H1 (cell line): ENCODE measurements around the gene WDR35. TPM values are rescaled to one million over a fixed set of nuclear protein-coding genes. Genes with fewer than 3 reads are reported as not detected.

Experiments
- CTCF ChIA-PET: fragments of 300-600 bp; sonication (Branson Sonifier 250); formaldehyde crosslinking; loops from one replicate; lab custom pipeline; 2021; ENCODE audit not compliant: partially characterized antibody; lab: Charles Lee
- POLR2A ChIA-PET: fragments of 300-600 bp; sonication (Branson Sonifier 250); formaldehyde crosslinking; loops from one replicate; lab custom pipeline; 2021; ENCODE audit warnings: inconsistent platforms; ENCODE audit not compliant: partially characterized antibody; lab: Charles Lee
- DNase-seq, 2 experiments: peaks; one replicate each; pipeline versions ENCODE4 v3.0.0 to v3.0.0-alpha.2; 2010 to 2022; ENCODE audit warnings: low spot score in 2 of 2, low read depth in 1 of 2, mixed read lengths in 1 of 2
- FAIRE-seq: peaks from 2 replicates; lab custom pipeline; 2011; peaks lifted over from hg19 to GRCh38; lab: Jason Lieb, UNC
- H2AFZ ChIP-seq: 2 replicates; pipeline ENCODE4 v1.8.1; 2012; ENCODE audit warnings: low read length, inconsistent platforms
- H2AK5ac ChIP-seq: 2 replicates; pipeline ENCODE4 v1.6.1; 2013; ENCODE audit warnings: low read depth, low read length
- H2BK120ac ChIP-seq: replicated peaks from 2 replicates; pipeline ENCODE3; 2013; ENCODE audit warnings: low read depth, low read length, inconsistent platforms
- H2BK12ac ChIP-seq: 2 replicates; pipeline ENCODE4 v1.6.1; 2013; ENCODE audit warnings: low read depth, low read length
- H2BK15ac ChIP-seq: 2 replicates; pipeline ENCODE4 v1.6.1; 2013; ENCODE audit warnings: low read length
- H2BK20ac ChIP-seq: 2 replicates; pipeline ENCODE4 v1.6.1; 2013; ENCODE audit warnings: low read length
- H2BK5ac ChIP-seq: 2 replicates; pipeline ENCODE4 v1.6.1; 2013; ENCODE audit warnings: low read depth, low read length
- H3K14ac ChIP-seq: 2 replicates; pipeline ENCODE4 v1.6.1; 2013; ENCODE audit warnings: inconsistent platforms; ENCODE audit not compliant: insufficient read length
- H3K18ac ChIP-seq: 2 replicates; pipeline ENCODE4 v1.6.1; 2013; ENCODE audit warnings: low read length; ENCODE audit errors: extremely low read depth
- H3K23ac ChIP-seq: 2 replicates; pipeline ENCODE4 v1.6.1; 2013; ENCODE audit warnings: inconsistent platforms; ENCODE audit not compliant: insufficient read length
- H3K23me2 ChIP-seq: 2 replicates; pipeline ENCODE4 v1.6.1; 2013; ENCODE audit warnings: low read depth, low read length
- H3K27ac ChIP-seq: 2 replicates; pipeline ENCODE4 v1.6.1; 2011; ENCODE audit warnings: low read depth, low read length, inconsistent platforms
- H3K27me3 ChIP-seq, 4 experiments: replicated peaks in 1 of 4; 1 replicate in 1 of 4; 2 replicates in 3 of 4; pipeline versions ENCODE4 v1.6.1 to v1.8.1; 2011 to 2013; ENCODE audit warnings: low read length in 3 of 4, mild to moderate bottlenecking in 3 of 4, inconsistent platforms in 2 of 4, mixed read lengths in 2 of 4, moderate library complexity in 1 of 4; ENCODE audit not compliant: control insufficient read depth in 3 of 4, insufficient read depth in 3 of 4; ENCODE audit errors: extremely low read depth in 1 of 4
- H3K36me3 ChIP-seq, 4 experiments: 2 replicates each; pipeline versions ENCODE4 v1.6.1 to v1.8.1; 2011 to 2013; ENCODE audit warnings: mild to moderate bottlenecking in 4 of 4, low read length in 3 of 4, moderate library complexity in 2 of 4, control low read depth in 1 of 4, inconsistent platforms in 1 of 4; ENCODE audit not compliant: insufficient read depth in 4 of 4, control insufficient read depth in 2 of 4
- H3K4ac ChIP-seq: replicated peaks from 2 replicates; pipeline ENCODE3; 2013; ENCODE audit warnings: low read length, low read depth, mixed read lengths, inconsistent platforms; ENCODE audit not compliant: insufficient read length
- H3K4me1 ChIP-seq, 4 experiments: replicated peaks in 1 of 4; 1 replicate in 1 of 4; 2 replicates in 3 of 4; pipeline versions ENCODE4 v1.6.1 to v1.8.1; 2011 to 2013; ENCODE audit warnings: low read length in 3 of 4, inconsistent platforms in 2 of 4, mixed read lengths in 1 of 4; ENCODE audit not compliant: insufficient read depth in 4 of 4, control insufficient read depth in 3 of 4
- H3K4me2 ChIP-seq, 2 experiments: 2 replicates each; pipeline versions ENCODE4 v1.6.1 to v1.8.1; 2011 to 2013; ENCODE audit warnings: low read depth in 2 of 2, low read length in 2 of 2, control low read depth in 1 of 2, inconsistent platforms in 1 of 2, mild to moderate bottlenecking in 1 of 2; ENCODE audit not compliant: insufficient read depth in 1 of 2
- H3K4me3 ChIP-seq, 4 experiments: fragments of 200-600, 300-600 bp in 1 of 4; sonication (generic), shearing (Covaris generic), sonication (Bioruptor Twin) in 1 of 4; 2 replicates each; pipeline versions ENCODE4 v1.5.1 to v1.8.1; 2011 to 2016; ENCODE audit warnings: low read length in 4 of 4, low read depth in 3 of 4, control low read depth in 2 of 4, inconsistent platforms in 2 of 4, mild to moderate bottlenecking in 2 of 4, mixed read lengths in 1 of 4, moderate library complexity in 1 of 4; ENCODE audit not compliant: insufficient read depth in 2 of 4; ENCODE audit errors: extremely low read depth in 1 of 4
- H3K56ac ChIP-seq: replicated peaks from 2 replicates; pipeline ENCODE3; 2013; ENCODE audit warnings: low read depth, mild to moderate bottlenecking, mixed read lengths, low read length, inconsistent platforms; ENCODE audit not compliant: insufficient read length
- H3K79me1 ChIP-seq: 2 replicates; pipeline ENCODE4 v1.6.1; 2013; ENCODE audit warnings: low read depth, low read length, control low read depth
- H3K79me2 ChIP-seq, 2 experiments: 2 replicates each; pipeline versions ENCODE4 v1.6.1 to v1.8.1; 2012 to 2013; ENCODE audit warnings: low read length in 2 of 2, mild to moderate bottlenecking in 2 of 2, inconsistent platforms in 1 of 2; ENCODE audit not compliant: insufficient read depth in 2 of 2, control insufficient read depth in 1 of 2
- H3K9ac ChIP-seq, 4 experiments: replicated peaks in 1 of 4; 1 replicate in 1 of 4; 2 replicates in 3 of 4; pipeline versions ENCODE4 v1.6.1 to v1.8.1; 2011 to 2013; ENCODE audit warnings: low read depth in 3 of 4, low read length in 3 of 4, control low read depth in 2 of 4, mild to moderate bottlenecking in 2 of 4, moderate library complexity in 2 of 4, inconsistent platforms in 1 of 4; ENCODE audit errors: extremely low read depth in 1 of 4
- H3K9me3 ChIP-seq, 2 experiments: 2 replicates each; pipeline versions ENCODE4 v1.6.1 to v1.8.1; 2012 to 2013; ENCODE audit warnings: mild to moderate bottlenecking in 2 of 2, moderate library complexity in 2 of 2, control low read depth in 1 of 2, inconsistent platforms in 1 of 2, low read depth in 1 of 2, low read length in 1 of 2, mixed read lengths in 1 of 2; ENCODE audit not compliant: insufficient read depth in 2 of 2
- H4K20me1 ChIP-seq, 2 experiments: replicated peaks in 1 of 2; 2 replicates each; pipeline versions ENCODE3 to v1.8.1; 2011 to 2013; ENCODE audit warnings: inconsistent platforms in 2 of 2, low read length in 2 of 2, mild to moderate bottlenecking in 1 of 2; ENCODE audit not compliant: insufficient read depth in 2 of 2, control insufficient read depth in 1 of 2
- H4K5ac ChIP-seq: 2 replicates; pipeline ENCODE4 v1.6.1; 2013; ENCODE audit warnings: low read length, low read depth, mixed read lengths, inconsistent platforms; ENCODE audit not compliant: insufficient read length
- H4K8ac ChIP-seq: 2 replicates; pipeline ENCODE4 v1.8.0; 2013; ENCODE audit warnings: mild to moderate bottlenecking, moderate library complexity, low read length, inconsistent platforms; ENCODE audit not compliant: insufficient read depth; ENCODE audit errors: extremely low read depth
- H4K91ac ChIP-seq: replicated peaks from 2 replicates; pipeline ENCODE3; 2013; ENCODE audit warnings: low read length, mixed read lengths, inconsistent platforms; ENCODE audit not compliant: insufficient read length
- EP300 ChIP-seq, 2 experiments: IDR thresholded peaks; 1 replicate in 1 of 2; 2 replicates in 1 of 2; pipeline ENCODE4 v1.6.1; 2011 to 2012; ENCODE audit warnings: low read depth in 2 of 2, low read length in 2 of 2, mild to moderate bottlenecking in 2 of 2, borderline replicate concordance in 1 of 2, inconsistent platforms in 1 of 2, moderate library complexity in 1 of 2
- WGBS, 2 experiments: shearing (Covaris generic) in 1 of 2; methylation state at CpG; one replicate each; pipeline versions ENCODE4 v1.1.6 to v1.1.7; 2013 to 2015; ENCODE audit warnings: low lambda C conversion rate in 2 of 2, mixed read lengths in 2 of 2, inconsistent platforms in 1 of 2, low coverage in 1 of 2, missing lambda C conversion rate in 1 of 2; ENCODE audit not compliant: insufficient replicate concordance in 2 of 2, insufficient coverage in 1 of 2, insufficient read length in 1 of 2; ENCODE audit errors: extremely low coverage in 1 of 2, missing lambda C conversion rate in 1 of 2; 5-methylcytosine and 5-hydroxymethylcytosine counted together
- polyA plus RNA-seq, 7 experiments: library from polyadenylated mRNA; depleted of rRNA in 3 of 7; stranded (reverse) in 5 of 7; unstranded in 2 of 7; fragments of >200 nt in 5 of 7; fragments of 200-250 nt in 2 of 7; gene quantifications; 1 replicate in 5 of 7; 2 replicates in 1 of 7; 4 replicates in 1 of 7; pipeline versions ENCODE4 v1.2.1 to v1.2.3, GENCODE V29; 2011 to 2013; ENCODE audit warnings: missing spikeins in 2 of 7, mixed read lengths in 2 of 7
- total RNA-seq: library from RNA; stranded (reverse); fragmentation: NEBNext Ultra II Directional; extraction: Animal tissue kit (Norgen Biotek cat#: 25700); gene quantifications from 2 replicates; pipeline ENCODE4 v1.2.1, GENCODE V29; 2021

Gene WDR35
- total and polyA plus RNA-seq, 2 of the 8 experiments (the other 6 are each of a cell fraction or from before 2014, with no cell fraction given), result 9.0 to 25.5 TPM

DNA sequence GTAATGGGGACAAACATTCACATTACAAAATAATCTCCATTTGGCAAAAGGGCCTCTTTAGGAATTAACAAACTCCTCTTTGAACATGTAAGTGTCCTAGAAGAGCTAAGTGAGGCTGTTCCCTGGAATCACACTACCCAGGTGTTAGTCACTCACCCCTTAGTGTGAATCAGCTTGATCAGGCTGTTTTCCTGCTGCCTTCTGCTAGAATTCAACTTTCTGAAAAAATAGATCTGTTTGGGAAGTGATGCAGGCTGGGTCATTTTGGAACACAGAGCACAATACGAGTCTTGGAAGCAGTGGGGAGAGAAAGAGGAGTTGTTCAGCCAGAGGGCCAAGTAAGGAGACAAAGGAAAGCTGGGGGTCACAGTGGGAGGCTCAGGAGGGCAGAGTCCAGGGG is 128.1 kb downstream of the WDR35 start:
- no peaks in the 10 kb centered on the region for H4K20me1 ChIP-seq
- 100% methylated on average over 1 of the region's 1 CpG; no CpG with 5 or more reads in 1 of the 2 experiments for WGBS, 2 experiments
- H3K9ac ChIP-seq, result no peak overlapping the region
- H4K5ac ChIP-seq, result no peak overlapping the region
- no peak overlapping the region for H2BK5ac ChIP-seq
- H3K23me2 ChIP-seq, result no peaks in the 10 kb centered on the region; the same call in 1 of the 2 replicates
- H3K27me3 ChIP-seq, result peaks cover 0 to 4% (median 0%) of the 10 kb centered on the region in 4 experiments; a peak in 3 of 7 replicates
- H2BK20ac ChIP-seq, result no peak overlapping the region
- no peak overlapping the region for H2AK5ac ChIP-seq
- DNase-seq (no peak), FAIRE-seq (no peak)
- no peak overlapping the region for H2AFZ ChIP-seq
- H4K91ac ChIP-seq, result no peak overlapping the region
- H3K4me3 ChIP-seq, result no peak overlapping the region
- ChIA-PET POLR2A (no interaction called here), CTCF (interaction anchor here (0.9 to 4.8 kb wide), 9 partner anchors 13 to 512 kb away, joined by 3 to 33 read pairs (median 10); no protein-coding TSS in a partner anchor)
- H2BK15ac ChIP-seq, result no peak overlapping the region
- H3K4me1 ChIP-seq, result no peaks in the 10 kb centered on the region
- H2BK12ac ChIP-seq, result no peak overlapping the region
- no peaks in the 10 kb centered on the region for H3K79me1 ChIP-seq
- H3K27ac ChIP-seq, result no peak overlapping the region
- no peak overlapping the region for H4K8ac ChIP-seq
- no peak overlapping the region for H3K14ac ChIP-seq
- no peak for TF ChIP-seq EP300 (IDR thresholded peaks at IDR 0.05; ENCODE audit: borderline replicate concordance in 1 of 2, low read depth in 2 of 2, low read length in 2 of 2)
- H3K4ac ChIP-seq, result no peak overlapping the region
- no peaks in the 10 kb centered on the region for H3K79me2 ChIP-seq
- no peaks in the 10 kb centered on the region for H3K9me3 ChIP-seq
- no peak overlapping the region for H2BK120ac ChIP-seq
- no peaks in the 10 kb centered on the region for H3K36me3 ChIP-seq
- H3K56ac ChIP-seq, result no peak overlapping the region
- no peak overlapping the region for H3K23ac ChIP-seq
- H3K18ac ChIP-seq, result no peak overlapping the region
- H3K4me2 ChIP-seq, result no peak overlapping the region

Other genes with a start within 250 kb of the WDR35 start
- gene TTC32, start 88.1 kb downstream of the WDR35 start, total RNA-seq, result 6.7 and 8.7 TPM in 2 replicates
- gene TTC32, start 88.1 kb downstream of the WDR35 start, polyA plus RNA-seq (2011; rRNA removed), result 5.8 and 6.8 TPM in 2 replicates
- gene MATN3, start 22.6 kb upstream of the WDR35 start, total RNA-seq, result 9.7 and 9.9 TPM in 2 replicates
- 3.0 TPM in 2 replicates for gene MATN3, start 22.6 kb upstream of the WDR35 start, polyA plus RNA-seq (2011; rRNA removed)
- gene LAPTM4A, start 61.5 kb upstream of the WDR35 start, total RNA-seq, result 187 and 193 TPM in 2 replicates
- 274 and 419 TPM in 2 replicates for gene LAPTM4A, start 61.5 kb upstream of the WDR35 start, polyA plus RNA-seq (2011; rRNA removed)
- 45.3 and 46.3 TPM in 2 replicates for gene SDC1, start 235.0 kb upstream of the WDR35 start, total RNA-seq
- gene SDC1, start 235.0 kb upstream of the WDR35 start, polyA plus RNA-seq (2011; rRNA removed), result 71.4 and 73.3 TPM in 2 replicates